IgD-negative memory B cell (primary cell): ENCODE results near the gene MPHOSPH10. TPM values are rescaled to one million over a fixed set of nuclear protein-coding genes. Genes with fewer than 3 reads are reported as not detected.
"Not testable (repeated sequence)": the region's sequence is repeated elsewhere in the genome, so short reads cannot be mapped to it uniquely, and the experiment has no call there.

Experiments used
- H3K27ac Mint-ChIP-seq, 3 donors: one replicate each; pipeline ENCODE4 v1.8.0; 2020 to 2022; ENCODE audit warnings: mild to moderate bottlenecking in 3 of 3, mixed read lengths in 3 of 3, moderate library complexity in 1 of 3
- H3K27me3 Mint-ChIP-seq: one replicate; pipeline ENCODE4 v1.8.0; 2021; ENCODE audit warnings: mixed read lengths
- H3K36me3 Mint-ChIP-seq: one replicate; pipeline ENCODE4 v1.8.0; 2020; ENCODE audit warnings: mild to moderate bottlenecking, mixed read lengths
- H3K4me1 Mint-ChIP-seq, 3 donors: one replicate each; pipeline ENCODE4 v1.8.0; 2020 to 2022; ENCODE audit warnings: mixed read lengths in 3 of 3, mild to moderate bottlenecking in 1 of 3
- H3K4me3 Mint-ChIP-seq, 4 donors: one replicate each; pipeline ENCODE4 v1.8.0; 2020 to 2022; ENCODE audit warnings: mild to moderate bottlenecking in 4 of 4, mixed read lengths in 4 of 4, moderate library complexity in 3 of 4
- H3K9me3 Mint-ChIP-seq, 3 donors: one replicate each; pipeline ENCODE4 v1.8.0; 2020 to 2021; ENCODE audit warnings: mixed read lengths in 3 of 3, mild to moderate bottlenecking in 1 of 3
- polyA plus RNA-seq: library from polyadenylated mRNA; unstranded; fragments of 300-500 nt; fragmentation: Illumina TruSeq; gene quantifications from one replicate; pipeline ENCODE4 v1.2.3, GENCODE V29; 2021

MPHOSPH10 gene
- polyA plus RNA-seq, 1 donor from 2014 or later, result 25.2 TPM

- H3K27ac Mint-ChIP-seq, H3K4me1 Mint-ChIP-seq, H3K27me3 Mint-ChIP-seq, H3K36me3 Mint-ChIP-seq, H3K9me3 Mint-ChIP-seq, H3K4me3 Mint-ChIP-seq: not testable (repeated sequence)
Measured at GRCh38 chr2:71106463-71106862, 24.0 kb upstream of the MPHOSPH10 start.

DNA sequence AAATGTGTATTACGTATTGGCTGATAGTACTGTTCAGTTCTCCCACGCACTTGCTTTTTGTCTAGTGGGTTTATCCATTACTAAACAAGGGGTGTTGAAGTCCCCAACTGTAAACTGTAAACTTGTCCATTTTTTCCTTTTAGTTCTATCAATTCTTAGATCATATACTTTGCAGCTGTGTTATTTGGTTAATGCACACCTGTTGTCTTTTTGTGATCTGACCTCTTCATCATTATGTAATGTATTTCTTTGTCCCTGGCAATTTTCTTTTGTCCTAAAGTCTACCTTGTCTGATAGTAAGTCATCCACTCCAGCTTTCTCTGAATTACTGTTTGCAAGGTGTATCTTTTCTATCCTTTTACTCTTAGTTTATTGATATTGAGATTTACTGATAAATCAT, 22.3 kb upstream of the MPHOSPH10 start:
- Mint-ChIP-seq H3K36me3 (peaks cover 11% of the 10 kb centered on the region), H3K27me3 (no peaks in the 10 kb centered on the region), H3K4me3 (no peak overlapping the region), H3K4me1 (no peaks in the 10 kb centered on the region), H3K9me3 (peaks cover 0 to 4% (median 0%) of the 10 kb centered on the region in 3 donors), H3K27ac (peak overlapping the region in 2 of 3 donors; percentile 20 to 81)

- Mint-ChIP-seq H3K9me3 (no peaks in the 10 kb centered on the region), H3K27ac (no peak overlapping the region), H3K4me1 (no peaks in the 10 kb centered on the region), H3K27me3 (no peaks in the 10 kb centered on the region), H3K4me3 (no peak overlapping the region), H3K36me3 (peaks cover 6% of the 10 kb centered on the region)
Measured at GRCh38 chr2:71113843-71114242, 16.6 kb upstream of the MPHOSPH10 start.

DNA sequence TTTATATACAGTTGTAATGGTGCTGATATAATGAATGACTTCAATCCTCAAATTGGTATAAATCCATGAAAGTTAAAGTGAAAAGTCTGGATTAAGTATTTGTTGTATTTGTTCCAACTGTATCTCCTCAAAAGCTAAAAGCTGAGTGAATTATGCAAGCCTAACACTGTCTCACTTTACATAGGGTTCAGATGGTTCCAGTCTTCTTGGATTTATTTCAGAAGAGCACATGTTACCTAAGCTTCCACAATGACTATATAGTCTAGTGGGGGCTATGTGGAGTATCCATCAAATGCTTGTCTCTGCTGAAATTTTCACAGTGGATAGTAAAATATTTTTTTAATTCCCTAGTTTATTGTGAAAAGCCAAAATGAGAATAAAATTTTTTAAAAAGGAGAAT, 13.4 kb upstream of the MPHOSPH10 start:
- peaks cover 6% of the 10 kb centered on the region for H3K36me3 Mint-ChIP-seq

GRCh38 chr2:71120195-71120594, 10.2 kb upstream of the MPHOSPH10 start:
- Mint-ChIP-seq H3K4me3 (no peak overlapping the region), H3K4me1 (peaks cover 0 to 3% (median 0%) of the 10 kb centered on the region in 3 donors), H3K27me3 (no peaks in the 10 kb centered on the region), H3K36me3 (peaks cover 3% of the 10 kb centered on the region), H3K27ac (no peak overlapping the region), H3K9me3 (no peaks in the 10 kb centered on the region)

More for the DNA sequence above, 13.4 kb upstream of the MPHOSPH10 start:
- no peak overlapping the region for H3K27ac Mint-ChIP-seq
- H3K4me1 Mint-ChIP-seq, result peaks cover 0 to 3% (median 0%) of the 10 kb centered on the region in 3 donors
- H3K9me3 Mint-ChIP-seq, result no peaks in the 10 kb centered on the region
- H3K27me3 Mint-ChIP-seq, result no peaks in the 10 kb centered on the region
- H3K4me3 Mint-ChIP-seq, result no peak overlapping the region

- H3K4me1 Mint-ChIP-seq, result peaks cover 2 to 5% (median 3%) of the 10 kb centered on the region in 3 donors
- H3K4me3 Mint-ChIP-seq, result no peak overlapping the region
- H3K27ac Mint-ChIP-seq, result no peak overlapping the region
- no peaks in the 10 kb centered on the region for H3K9me3 Mint-ChIP-seq
- H3K36me3 Mint-ChIP-seq, result peaks cover 3% of the 10 kb centered on the region
- no peaks in the 10 kb centered on the region for H3K27me3 Mint-ChIP-seq
Measured at GRCh38 chr2:71121479-71121878, 9.0 kb upstream of the MPHOSPH10 start.

- Mint-ChIP-seq H3K4me3 (no peak overlapping the region), H3K27ac (peak overlapping the region in 2 of 3 donors; percentile 40 to 57), H3K36me3 (peaks cover 3% of the 10 kb centered on the region), H3K4me1 (peaks cover 4 to 10% (median 6%) of the 10 kb centered on the region in 3 donors), H3K9me3 (no peaks in the 10 kb centered on the region), H3K27me3 (no peaks in the 10 kb centered on the region)
Measured at GRCh38 chr2:71122387-71123298, 7.8 kb upstream of the MPHOSPH10 start.

DNA sequence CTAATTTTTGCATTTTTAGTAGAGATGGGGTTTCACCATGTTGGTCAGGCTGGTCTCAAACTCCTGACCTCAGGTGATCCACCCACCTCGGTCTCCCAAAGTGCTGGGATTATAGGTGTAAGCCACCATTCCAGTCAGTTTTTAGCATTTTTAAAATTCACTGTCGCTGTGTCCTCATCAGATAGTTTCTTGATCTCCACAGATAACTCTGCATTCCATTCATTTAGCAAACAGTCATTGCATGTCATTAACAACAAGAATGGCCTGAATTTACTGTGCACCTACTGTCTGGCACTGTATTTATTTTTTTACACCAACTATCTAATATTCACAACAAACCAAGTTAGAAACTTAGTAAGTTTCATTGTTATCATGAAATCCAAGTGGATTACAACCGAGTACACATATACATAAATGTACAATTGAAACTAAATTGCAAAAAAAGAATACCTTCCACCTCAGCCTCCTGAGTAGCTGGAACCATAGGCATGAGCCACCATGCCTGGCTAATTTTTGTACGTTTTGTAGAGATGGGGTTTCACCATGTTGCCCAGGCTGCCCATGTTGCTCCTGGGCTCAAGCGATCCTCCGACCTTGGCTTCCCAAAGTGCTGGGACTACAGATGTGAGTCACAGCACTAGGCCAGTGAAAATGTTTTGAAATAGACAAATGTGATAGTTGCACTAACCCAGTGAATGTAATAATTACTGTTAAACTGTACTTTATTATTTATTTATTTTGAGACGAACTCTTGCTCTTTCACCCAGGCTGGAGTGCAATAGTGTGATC, 4.7 kb upstream of the MPHOSPH10 start:
- Mint-ChIP-seq H3K4me1 (peaks cover 14 to 16% (median 15%) of the 10 kb centered on the region in 3 donors), H3K36me3 (no peaks in the 10 kb centered on the region), H3K27ac (peak overlapping the region in 1 of 3 donors; percentile 27), H3K4me3 (peak overlapping the region in 1 of 4 donors; percentile 6), H3K27me3 (no peaks in the 10 kb centered on the region), H3K9me3 (no peaks in the 10 kb centered on the region)

DNA sequence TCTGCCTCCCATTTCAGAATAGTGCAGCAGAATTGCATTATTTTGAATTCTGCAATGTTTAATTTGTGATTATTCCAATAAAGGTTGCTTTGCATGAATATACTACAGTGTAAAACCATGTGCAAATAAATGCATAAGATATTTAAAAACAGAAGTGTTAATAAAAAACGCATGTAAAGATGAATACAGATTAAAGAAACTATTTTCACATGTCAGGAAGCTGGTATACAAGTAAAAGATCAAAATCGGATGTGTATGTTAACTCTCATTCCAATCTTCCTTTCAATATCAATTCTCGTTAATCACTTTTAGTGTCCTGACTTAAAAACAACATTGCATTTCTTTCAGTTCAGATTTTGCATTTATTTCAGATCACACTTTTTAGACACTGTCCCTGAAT, 3.5 kb upstream of the MPHOSPH10 start:
- H3K4me1 Mint-ChIP-seq, result peaks cover 13 to 15% (median 14%) of the 10 kb centered on the region in 3 donors
- no peak overlapping the region for H3K27ac Mint-ChIP-seq
- H3K4me3 Mint-ChIP-seq, result peak overlapping the region in 1 of 4 donors; percentile 28
- H3K27me3 Mint-ChIP-seq, result no peaks in the 10 kb centered on the region
- no peaks in the 10 kb centered on the region for H3K9me3 Mint-ChIP-seq
- no peaks in the 10 kb centered on the region for H3K36me3 Mint-ChIP-seq

DNA sequence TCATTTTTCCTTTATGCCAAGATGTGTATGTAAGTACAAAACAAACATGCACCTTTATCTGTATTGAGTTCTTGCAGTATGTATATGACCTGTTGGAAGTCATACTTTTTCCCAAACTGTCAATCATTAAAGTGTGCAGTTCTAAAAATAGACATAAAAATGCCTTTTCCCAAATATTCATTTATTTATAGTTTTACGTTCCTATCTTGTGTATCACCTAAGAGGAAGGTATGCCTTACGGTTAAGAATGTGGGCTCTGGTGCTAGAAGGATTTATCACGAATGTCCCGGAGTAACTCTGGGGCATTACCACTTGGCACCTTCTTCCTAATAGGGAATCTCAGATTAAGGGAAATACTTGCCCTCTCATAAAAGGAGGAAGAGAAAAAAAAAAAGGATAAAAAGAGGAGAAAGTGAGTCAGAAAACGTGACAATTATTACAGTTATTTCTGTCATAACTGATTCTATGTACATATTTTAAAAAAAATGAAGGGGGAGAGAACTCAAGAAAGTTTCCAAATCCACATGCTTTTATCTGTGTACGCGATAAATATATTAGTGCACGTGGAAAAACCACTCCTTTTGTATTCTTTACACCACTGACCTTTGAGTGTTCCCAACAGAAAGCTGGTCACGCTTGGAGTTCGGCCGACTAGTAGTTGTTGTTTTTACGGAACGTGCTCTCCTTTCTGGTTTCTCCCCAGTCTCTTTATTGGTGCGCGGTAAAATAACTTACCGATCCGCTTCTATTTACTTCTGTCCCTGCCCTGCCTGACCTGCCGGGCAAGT, 1.1 kb upstream of the MPHOSPH10 start:
- no peaks in the 10 kb centered on the region for H3K9me3 Mint-ChIP-seq
- H3K36me3 Mint-ChIP-seq, result peaks cover 1% of the 10 kb centered on the region
- H3K27ac Mint-ChIP-seq, result no peak overlapping the region
- H3K4me1 Mint-ChIP-seq, result peaks cover 13 to 15% (median 14%) of the 10 kb centered on the region in 3 donors
- H3K27me3 Mint-ChIP-seq, result no peaks in the 10 kb centered on the region
- H3K4me3 Mint-ChIP-seq, result no peak overlapping the region

- H3K4me3 Mint-ChIP-seq, result no peak overlapping the region
- H3K9me3 Mint-ChIP-seq, result no peaks in the 10 kb centered on the region
- H3K36me3 Mint-ChIP-seq, result peaks cover 1% of the 10 kb centered on the region
- H3K27me3 Mint-ChIP-seq, result no peaks in the 10 kb centered on the region
- peaks cover 13 to 15% (median 14%) of the 10 kb centered on the region in 3 donors for H3K4me1 Mint-ChIP-seq
- no peak overlapping the region for H3K27ac Mint-ChIP-seq
Measured at GRCh38 chr2:71129902-71130151, 607 bp upstream of the MPHOSPH10 start.

DNA sequence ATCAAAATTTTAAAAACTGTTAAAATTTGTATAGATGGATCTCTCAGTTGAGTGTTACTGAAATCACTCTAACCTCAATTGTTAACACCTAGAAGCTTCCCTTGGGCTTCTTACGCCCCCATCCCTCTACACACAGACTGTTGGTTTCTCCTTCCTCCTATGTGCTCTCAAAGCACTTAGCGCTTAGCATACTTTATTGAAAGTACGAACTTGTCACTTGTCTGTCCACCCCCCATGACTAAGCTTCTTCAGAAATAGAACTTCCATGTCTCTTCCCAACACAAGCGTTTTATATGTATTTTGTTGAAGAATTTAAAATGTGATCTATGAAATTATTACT, 441 bp downstream of the MPHOSPH10 start:
- Mint-ChIP-seq H3K4me1 (peaks cover 10 to 13% (median 12%) of the 10 kb centered on the region in 3 donors), H3K27ac (no peak overlapping the region), H3K36me3 (peaks cover 1% of the 10 kb centered on the region), H3K9me3 (no peaks in the 10 kb centered on the region), H3K27me3 (no peaks in the 10 kb centered on the region), H3K4me3 (no peak overlapping the region)

- not testable (repeated sequence) for H3K27me3 Mint-ChIP-seq, H3K4me3 Mint-ChIP-seq, H3K9me3 Mint-ChIP-seq, H3K27ac Mint-ChIP-seq, H3K36me3 Mint-ChIP-seq
- peaks cover 10 to 13% (median 12%) of the 10 kb centered on the region in 3 donors for H3K4me1 Mint-ChIP-seq
Measured at GRCh38 chr2:71131387-71132166, 1.1 kb downstream of the MPHOSPH10 start.

- H3K9me3 Mint-ChIP-seq, result no peaks in the 10 kb centered on the region
- H3K4me1 Mint-ChIP-seq, result peaks cover 0 to 9% (median 4%) of the 10 kb centered on the region in 3 donors
- no peak overlapping the region for H3K27ac Mint-ChIP-seq
- H3K27me3 Mint-ChIP-seq, result no peaks in the 10 kb centered on the region
- H3K36me3 Mint-ChIP-seq, result peaks cover 5% of the 10 kb centered on the region
- no peak overlapping the region for H3K4me3 Mint-ChIP-seq
Measured at GRCh38 chr2:71133603-71134002, 3.2 kb downstream of the MPHOSPH10 start.
